Measurements from ENCODE around the gene TMEM115.

DNA sequence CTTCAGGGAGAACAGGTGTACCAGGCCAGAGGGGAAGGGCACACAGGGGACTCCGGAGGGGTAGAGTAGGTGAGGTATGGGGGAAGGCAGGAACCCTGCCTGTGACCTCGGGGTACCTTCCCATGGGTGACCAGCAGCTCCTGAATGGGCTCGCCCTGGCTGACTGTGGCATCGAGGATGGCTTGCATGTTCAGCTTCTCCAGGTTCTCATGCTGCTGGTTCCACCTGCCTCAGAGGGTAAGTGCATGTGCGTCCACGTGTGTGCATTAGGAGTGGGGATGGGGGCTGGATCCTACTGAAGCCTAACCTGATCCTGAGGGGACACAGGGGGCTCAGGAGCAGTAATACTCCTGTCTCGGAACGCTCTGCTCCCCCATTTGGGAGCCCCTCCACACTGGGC lies 14.3 kb downstream of the TMEM115 start:
- TF ChIP-seq POLR2A (IDR thresholded peaks at IDR 0.05) = no peak
- TF ChIP-seq, protein P1, sequence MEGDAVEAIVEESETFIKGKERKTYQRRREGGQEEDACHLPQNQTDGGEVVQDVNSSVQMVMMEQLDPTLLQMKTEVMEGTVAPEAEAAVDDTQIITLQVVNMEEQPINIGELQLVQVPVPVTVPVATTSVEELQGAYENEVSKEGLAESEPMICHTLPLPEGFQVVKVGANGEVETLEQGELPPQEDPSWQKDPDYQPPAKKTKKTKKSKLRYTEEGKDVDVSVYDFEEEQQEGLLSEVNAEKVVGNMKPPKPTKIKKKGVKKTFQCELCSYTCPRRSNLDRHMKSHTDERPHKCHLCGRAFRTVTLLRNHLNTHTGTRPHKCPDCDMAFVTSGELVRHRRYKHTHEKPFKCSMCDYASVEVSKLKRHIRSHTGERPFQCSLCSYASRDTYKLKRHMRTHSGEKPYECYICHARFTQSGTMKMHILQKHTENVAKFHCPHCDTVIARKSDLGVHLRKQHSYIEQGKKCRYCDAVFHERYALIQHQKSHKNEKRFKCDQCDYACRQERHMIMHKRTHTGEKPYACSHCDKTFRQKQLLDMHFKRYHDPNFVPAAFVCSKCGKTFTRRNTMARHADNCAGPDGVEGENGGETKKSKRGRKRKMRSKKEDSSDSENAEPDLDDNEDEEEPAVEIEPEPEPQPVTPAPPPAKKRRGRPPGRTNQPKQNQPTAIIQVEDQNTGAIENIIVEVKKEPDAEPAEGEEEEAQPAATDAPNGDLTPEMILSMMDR (IDR thresholded peaks at IDR 0.05) = no peak
- no peak for TF ChIP-seq EP300 (IDR thresholded peaks at IDR 0.05)
